A673 (cell line): ENCODE measurements around the gene SNTG2. TPM values are rescaled to one million over a fixed set of nuclear protein-coding genes. Genes with fewer than 3 reads are reported as not detected.

Experiments used
- BruUV-seq: library from RNA; stranded (reverse); fragments of 400-500 nt; replicated peaks from 2 replicates; lab custom pipeline; 2021; lab: Mats Ljungman, UMichigan
- CTCF ChIA-PET: fragments of 300-600 bp; sonication (Branson Sonifier 250); formaldehyde crosslinking; loops from one replicate; lab custom pipeline; 2022; ENCODE audit warnings: antibody characterized with exemption; lab: Charles Lee
- POLR2A ChIA-PET: fragments of 300-600 bp; sonication (Branson Sonifier 250); formaldehyde crosslinking; loops from one replicate; lab custom pipeline; 2022; ENCODE audit warnings: antibody characterized with exemption; ENCODE audit not compliant: low non-redundant PET; lab: Charles Lee
- DNase-seq: peaks from one replicate; pipeline ENCODE4 v3.0.0-alpha.2; 2015; ENCODE audit warnings: low spot score
- H3K27ac ChIP-seq: fragments of 200-600 bp; sonication (generic); 2 replicates; pipeline ENCODE4 v1.5.1; 2016; ENCODE audit warnings: mixed run types, low read depth, mild to moderate bottlenecking, mixed read lengths, antibody characterized with exemption, low read length; ENCODE audit not compliant: poor library complexity, severe bottlenecking
- H3K27me3 ChIP-seq: fragments of 200-600 bp; sonication (generic); replicated peaks from 2 replicates; pipeline ENCODE4 v1.6.1; 2017; ENCODE audit warnings: mixed run types, low read depth, mild to moderate bottlenecking, mixed read lengths, antibody characterized with exemption, low read length; ENCODE audit not compliant: insufficient read depth, poor library complexity
- H3K36me3 ChIP-seq: fragments of 200-600 bp; sonication (generic); 2 replicates; pipeline ENCODE4 v1.6.1; 2016; ENCODE audit warnings: mixed run types, mild to moderate bottlenecking, mixed read lengths, antibody characterized with exemption, low read length; ENCODE audit not compliant: insufficient read depth, poor library complexity, severe bottlenecking
- H3K4me1 ChIP-seq: fragments of 200-600 bp; sonication (generic); 2 replicates; pipeline ENCODE4 v1.6.1; 2017; ENCODE audit warnings: mixed run types, mild to moderate bottlenecking, mixed read lengths, antibody characterized with exemption, low read length; ENCODE audit not compliant: insufficient read depth, poor library complexity, severe bottlenecking
- H3K4me3 ChIP-seq: fragments of 200-600 bp; sonication (generic); 2 replicates; pipeline ENCODE4 v1.5.1; 2016; ENCODE audit warnings: low read depth, mixed run types, mild to moderate bottlenecking, mixed read lengths, low read length; ENCODE audit not compliant: poor library complexity, severe bottlenecking
- H3K9me3 ChIP-seq: fragments of 200-600 bp; sonication (generic); 2 replicates; pipeline ENCODE4 v1.6.1; 2016; ENCODE audit warnings: mixed run types, low read depth, mild to moderate bottlenecking, mixed read lengths, antibody characterized with exemption, low read length; ENCODE audit not compliant: poor library complexity, severe bottlenecking
- EZH2 ChIP-seq: fragments of 200-600 bp; sonication (generic); IDR thresholded peaks from 2 replicates; pipeline ENCODE4 v1.6.1; 2017; ENCODE audit warnings: borderline replicate concordance, low read depth, mild to moderate bottlenecking, mixed read lengths, antibody characterized with exemption, low read length; ENCODE audit not compliant: poor library complexity, severe bottlenecking
- intact Hi-C: fragments of 100-400 bp; cut with micrococcal nuclease; formaldehyde crosslinking; loops from one replicate; pipeline ENCODE4 v1.10.0; 2022; ENCODE audit not compliant: unreplicated experiment
- total RNA-seq: library from RNA; stranded (reverse); gene quantifications from 2 replicates; pipeline ENCODE4 v1.2.3, GENCODE V29; 2021
- TF ChIP-seq, protein P1 (sequence below): fragments of 300-800, 200-600 bp; sonication (generic); conservative IDR thresholded peaks from 2 replicates; pipeline ENCODE4 v1.5.1; 2017; ENCODE audit warnings: low read depth, mild to moderate bottlenecking, antibody characterized with exemption, low read length, moderate library complexity, mixed read lengths

SNTG2 gene
- total RNA-seq, 1 experiment from 2014 or later = 3.7 TPM

DNA sequence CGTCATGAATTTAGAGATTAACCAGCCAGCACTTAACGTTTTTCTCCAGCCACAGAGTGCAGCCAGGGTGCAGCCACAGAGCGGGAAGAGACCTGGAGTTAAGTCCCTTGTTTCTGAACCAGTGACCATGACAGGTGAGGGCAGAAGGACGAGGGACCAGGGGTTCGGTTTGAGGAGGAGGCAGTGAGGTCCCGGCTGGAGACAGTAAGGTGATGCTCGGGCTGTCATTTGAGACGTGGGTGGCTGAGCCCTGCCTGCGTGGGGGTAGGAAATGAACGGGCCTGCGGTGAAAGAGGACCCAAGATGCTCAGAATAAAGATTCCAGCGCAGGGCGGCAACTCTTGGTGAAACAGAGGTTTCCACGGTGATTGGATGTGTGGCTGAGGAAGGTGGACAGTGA, 205.9 kb downstream of the SNTG2 start:
- no TSS peak for BruUV-seq
- Histone ChIP-seq H3K27ac (no peak overlapping the region), H3K4me1 (peaks cover 10% of the 10 kb centered on the region), H3K9me3 (no peaks in the 10 kb centered on the region), H3K27me3 (no peaks in the 10 kb centered on the region), H3K4me3 (no peak overlapping the region), H3K36me3 (no peaks in the 10 kb centered on the region)
- no peak for TF ChIP-seq EZH2
- TF ChIP-seq, protein P1, sequence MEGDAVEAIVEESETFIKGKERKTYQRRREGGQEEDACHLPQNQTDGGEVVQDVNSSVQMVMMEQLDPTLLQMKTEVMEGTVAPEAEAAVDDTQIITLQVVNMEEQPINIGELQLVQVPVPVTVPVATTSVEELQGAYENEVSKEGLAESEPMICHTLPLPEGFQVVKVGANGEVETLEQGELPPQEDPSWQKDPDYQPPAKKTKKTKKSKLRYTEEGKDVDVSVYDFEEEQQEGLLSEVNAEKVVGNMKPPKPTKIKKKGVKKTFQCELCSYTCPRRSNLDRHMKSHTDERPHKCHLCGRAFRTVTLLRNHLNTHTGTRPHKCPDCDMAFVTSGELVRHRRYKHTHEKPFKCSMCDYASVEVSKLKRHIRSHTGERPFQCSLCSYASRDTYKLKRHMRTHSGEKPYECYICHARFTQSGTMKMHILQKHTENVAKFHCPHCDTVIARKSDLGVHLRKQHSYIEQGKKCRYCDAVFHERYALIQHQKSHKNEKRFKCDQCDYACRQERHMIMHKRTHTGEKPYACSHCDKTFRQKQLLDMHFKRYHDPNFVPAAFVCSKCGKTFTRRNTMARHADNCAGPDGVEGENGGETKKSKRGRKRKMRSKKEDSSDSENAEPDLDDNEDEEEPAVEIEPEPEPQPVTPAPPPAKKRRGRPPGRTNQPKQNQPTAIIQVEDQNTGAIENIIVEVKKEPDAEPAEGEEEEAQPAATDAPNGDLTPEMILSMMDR = no peak
- no peak for DNase-seq
- POLR2A ChIA-PET = no interaction called here
- CTCF ChIA-PET = no interaction called here
- intact Hi-C loops = no loop called here

DNA sequence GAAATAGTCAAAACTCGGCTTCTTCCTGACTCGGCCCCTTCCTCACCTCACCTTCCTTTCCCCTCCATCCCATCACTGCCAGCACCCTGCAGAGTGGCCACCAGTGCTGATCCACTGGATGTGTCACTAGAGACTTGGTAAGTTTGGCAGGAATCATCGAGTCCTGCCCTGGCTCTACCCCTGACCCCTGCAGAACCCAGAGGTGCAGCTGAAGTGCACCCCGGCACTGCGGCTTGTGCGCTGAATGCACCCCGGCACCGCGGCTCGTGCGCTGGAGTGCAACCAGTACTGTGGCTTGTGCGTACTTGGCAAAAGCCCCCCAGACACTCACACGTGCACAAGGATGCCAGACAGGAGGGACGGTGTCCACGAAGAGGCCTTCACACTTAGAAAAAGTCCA, 206.5 kb downstream of the SNTG2 start:
- H3K27me3 ChIP-seq = no peaks in the 10 kb centered on the region
- ChIA-PET CTCF (no interaction called here), POLR2A (no interaction called here)
- TF ChIP-seq, protein P1 = no peak
- no peak for TF ChIP-seq EZH2
- BruUV-seq = no TSS peak
- H3K36me3 ChIP-seq = no peaks in the 10 kb centered on the region
- intact Hi-C loops = no loop called here
- H3K4me1 ChIP-seq = peaks cover 11% of the 10 kb centered on the region
- H3K4me3 ChIP-seq = no peak overlapping the region
- no peaks in the 10 kb centered on the region for H3K9me3 ChIP-seq
- no peak overlapping the region for H3K27ac ChIP-seq
- DNase-seq = no peak

DNA sequence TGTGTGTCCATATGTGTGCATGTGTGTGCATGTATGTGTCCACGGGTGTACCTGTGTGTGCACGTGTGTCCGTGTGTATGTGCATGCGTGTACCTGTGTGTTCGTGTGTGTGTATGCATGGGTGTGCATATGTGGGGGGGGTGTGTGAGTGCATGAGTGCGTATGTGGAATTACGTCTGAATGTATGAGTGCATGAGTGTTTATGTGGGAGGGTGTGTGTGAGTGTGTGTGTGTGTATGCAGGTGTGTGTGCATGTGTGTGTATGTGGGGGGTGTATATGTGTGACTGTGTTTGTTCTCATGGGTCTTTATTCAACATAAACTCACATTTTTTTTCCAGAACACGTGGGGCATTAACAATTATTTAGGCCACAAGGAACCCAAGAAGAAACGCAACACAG, 208.4 kb downstream of the SNTG2 start:
- intact Hi-C loops = no loop called here
- Histone ChIP-seq H3K4me3 (no peak overlapping the region), H3K9me3 (peaks cover 6% of the 10 kb centered on the region), H3K36me3 (no peaks in the 10 kb centered on the region), H3K4me1 (peaks cover 14% of the 10 kb centered on the region), H3K27me3 (no peaks in the 10 kb centered on the region), H3K27ac (no peak overlapping the region)
- DNase-seq = no peak
- TF ChIP-seq EZH2 = no peak
- TF ChIP-seq, protein P1 = no peak
- ChIA-PET CTCF (no interaction called here), POLR2A (no interaction called here)
- no TSS peak for BruUV-seq
